Endothelial cell of umbilical vein (primary cell): ENCODE results near the gene PTP4A1. TPM values are rescaled to one million over a fixed set of nuclear protein-coding genes. Genes with fewer than 3 reads are reported as not detected.

Source experiments
- BruUV-seq: library from RNA; stranded (reverse); fragments of 400-500 nt; replicated peaks from 2 replicates; lab custom pipeline; 2021; lab: Mats Ljungman, UMichigan
- CTCF ChIA-PET: fragments of 300-600, 350-600 bp; sonication (Branson Sonifier 250); formaldehyde crosslinking; loops from one replicate; lab custom pipeline; 2021; ENCODE audit warnings: antibody characterized with exemption, inconsistent platforms; lab: Charles Lee
- POLR2A ChIA-PET: fragments of 300-600, 350-600 bp; sonication (Branson Sonifier 250); formaldehyde crosslinking; loops from one replicate; lab custom pipeline; 2021; ENCODE audit warnings: antibody characterized with exemption, inconsistent platforms; lab: Charles Lee
- DNase-seq: peaks from one replicate; pipeline ENCODE4 v3.0.0-alpha.2; 2011; ENCODE audit warnings: low read depth, low spot score
- FAIRE-seq: peaks from 2 replicates; lab custom pipeline; 2011; peaks lifted over from hg19 to GRCh38; lab: Jason Lieb, UNC
- H2AFZ ChIP-seq: 2 replicates; pipeline ENCODE4 v1.6.0; 2012; ENCODE audit warnings: low read depth, low read length, control low read depth, inconsistent platforms
- H3K27ac ChIP-seq: 2 replicates; pipeline ENCODE4 v1.5.1; 2011; ENCODE audit warnings: low read depth, mild to moderate bottlenecking, control low read depth, low read length, moderate library complexity; ENCODE audit not compliant: insufficient read depth
- H3K27me3 ChIP-seq, 2 experiments: 2 replicates each; pipeline versions ENCODE4 v1.6.0 to v1.6.1; 2011; ENCODE audit warnings: low read length in 2 of 2, mixed read lengths in 1 of 2; ENCODE audit not compliant: control insufficient read depth in 2 of 2, insufficient read depth in 2 of 2
- H3K36me3 ChIP-seq, 2 experiments: 2 replicates in 1 of 2; 3 replicates in 1 of 2; pipeline ENCODE4 v1.5.1; 2011; ENCODE audit warnings: low read length in 2 of 2, mild to moderate bottlenecking in 1 of 2, moderate library complexity in 1 of 2; ENCODE audit not compliant: control insufficient read depth in 2 of 2, insufficient read depth in 2 of 2; ENCODE audit errors: extremely low read depth in 1 of 2
- H3K4me1 ChIP-seq: 3 replicates; pipeline ENCODE4 v1.5.1; 2011; ENCODE audit warnings: mild to moderate bottlenecking, low read length; ENCODE audit not compliant: control insufficient read depth, insufficient read depth; ENCODE audit errors: extremely low read depth
- H3K4me2 ChIP-seq: 2 replicates; pipeline ENCODE4 v1.6.1; 2011; ENCODE audit warnings: low read length, control low read depth, mixed read lengths; ENCODE audit not compliant: insufficient read depth
- H3K4me3 ChIP-seq, 3 experiments: fragments of 200-600 bp in 1 of 3; sonication (generic), shearing (Covaris generic) in 1 of 3; replicated peaks in 1 of 3; 2 replicates each; pipeline ENCODE4 v1.5.1; 2011 to 2016; ENCODE audit warnings: control low read depth in 3 of 3, low read length in 3 of 3, mild to moderate bottlenecking in 2 of 3, inconsistent platforms in 1 of 3, low read depth in 1 of 3, moderate library complexity in 1 of 3; ENCODE audit not compliant: insufficient read depth in 1 of 3
- H3K79me2 ChIP-seq: 2 replicates; pipeline ENCODE4 v1.6.0; 2012; ENCODE audit warnings: low read length, inconsistent platforms; ENCODE audit not compliant: control insufficient read depth, insufficient read depth
- H3K9ac ChIP-seq: replicated peaks from 2 replicates; pipeline ENCODE3; 2011; ENCODE audit warnings: low read length, control low read depth; ENCODE audit not compliant: insufficient read depth; ENCODE audit errors: extremely low read depth
- H3K9me1 ChIP-seq: replicated peaks from 3 replicates; pipeline ENCODE4 v1.6.0; 2011; ENCODE audit warnings: mild to moderate bottlenecking, low read length; ENCODE audit not compliant: control insufficient read depth, insufficient read depth; ENCODE audit errors: extremely low read depth
- H3K9me3 ChIP-seq: replicated peaks from 2 replicates; pipeline ENCODE4 v1.5.1; 2012; ENCODE audit warnings: low read length, inconsistent platforms; ENCODE audit not compliant: control insufficient read depth, insufficient read depth
- H4K20me1 ChIP-seq: replicated peaks from 2 replicates; pipeline ENCODE3; 2011; ENCODE audit warnings: mild to moderate bottlenecking, low read length; ENCODE audit not compliant: control insufficient read depth, insufficient read depth; ENCODE audit errors: extremely low read depth
- CTCF ChIP-seq, 2 donors: IDR thresholded peaks; 1 replicate in 1 of 2; 2 replicates in 1 of 2; pipeline ENCODE4 v1.5.1; 2011; ENCODE audit warnings: low read length in 2 of 2, mild to moderate bottlenecking in 2 of 2, moderate library complexity in 2 of 2, control low read depth in 1 of 2, inconsistent platforms in 1 of 2, low read depth in 1 of 2; ENCODE audit not compliant: insufficient read depth in 1 of 2; ENCODE audit errors: extremely low read depth in 1 of 2
- EZH2 ChIP-seq: IDR thresholded peaks from 2 replicates; pipeline ENCODE4 v1.6.1; 2012; ENCODE audit warnings: borderline replicate concordance, low read depth, mild to moderate bottlenecking, moderate library complexity, low read length, inconsistent platforms; ENCODE audit not compliant: severe bottlenecking
- FOS ChIP-seq: IDR thresholded peaks from 2 replicates; pipeline ENCODE4 v1.6.1; 2011; ENCODE audit warnings: mild to moderate bottlenecking, low read length, moderate library complexity, borderline replicate concordance; ENCODE audit not compliant: insufficient read depth
- GATA2 ChIP-seq: IDR thresholded peaks from 2 replicates; pipeline ENCODE4 v1.7.0; 2011; ENCODE audit warnings: low read depth, mild to moderate bottlenecking, moderate library complexity, mixed read lengths, low read length; ENCODE audit not compliant: insufficient read length, insufficient read depth
- JUN ChIP-seq: IDR thresholded peaks from 2 replicates; pipeline ENCODE4 v1.6.1; 2011; ENCODE audit warnings: borderline replicate concordance, low read depth; ENCODE audit not compliant: insufficient read length, insufficient read depth
- MAX ChIP-seq: IDR thresholded peaks from 2 replicates; pipeline ENCODE4 v1.6.1; 2011; ENCODE audit not compliant: insufficient read depth, insufficient read length
- MYC ChIP-seq: IDR thresholded peaks from one replicate; pipeline ENCODE4 v1.6.1; 2011; ENCODE audit warnings: mild to moderate bottlenecking, low read depth, low read length
- POLR2A ChIP-seq: IDR thresholded peaks from 2 replicates; pipeline ENCODE4 v1.6.1; 2012; ENCODE audit warnings: low read depth, mild to moderate bottlenecking, control low read depth, low read length
- POLR2AphosphoS5 ChIP-seq: IDR thresholded peaks from 2 replicates; pipeline ENCODE4 v1.6.1; 2012; ENCODE audit warnings: low read depth, mild to moderate bottlenecking, control low read depth, low read length, moderate library complexity; ENCODE audit not compliant: insufficient read depth
- dilution Hi-C: fragments of 300-500 bp; cut with MboI; formaldehyde crosslinking; loops from one replicate; pipeline ENCODE4 v1.15.0; 2019; ENCODE audit warnings: low sequenced_read_pairs; ENCODE audit not compliant: extremely low pct_ligation_motif_present
- intact Hi-C: fragments of 100-400 bp; cut with micrococcal nuclease; formaldehyde crosslinking; loops from one replicate; pipeline ENCODE4 v1.10.0; 2022
- polyA plus RNA-seq, 4 experiments: library from polyadenylated mRNA; depleted of rRNA in 3 of 4; stranded (reverse) in 3 of 4; unstranded in 1 of 4; fragments of >200 nt; gene quantifications; 2 replicates each; pipeline versions ENCODE4 v1.2.1 to v1.2.3, GENCODE V29; 2011 to 2012; ENCODE audit warnings: missing spikeins in 1 of 4
- total RNA-seq: library from RNA; stranded (reverse); gene quantifications from 2 replicates; pipeline ENCODE4 v1.2.3, GENCODE V29; 2021

PTP4A1 gene
- total and polyA plus RNA-seq, 2 donors (not counting 3 experiments of a cell fraction or from before 2014, with no cell fraction given): 10.8 to 58.4 TPM

- Histone ChIP-seq H3K27me3 (no peaks in the 10 kb centered on the region), H3K36me3 (no peaks in the 10 kb centered on the region), H3K79me2 (no peaks in the 10 kb centered on the region), H3K9me1 (no peaks in the 10 kb centered on the region), H3K4me3 (no peak overlapping the region), H4K20me1 (no peaks in the 10 kb centered on the region), H2AFZ (no peak overlapping the region), H3K9me3 (no peaks in the 10 kb centered on the region), H3K4me2 (no peak overlapping the region), H3K4me1 (no peaks in the 10 kb centered on the region), H3K27ac (no peak overlapping the region), H3K9ac (no peak overlapping the region)
- POLR2A ChIA-PET: interaction anchor here (0.6 kb wide), 1 partner anchor 45 kb away, joined by 3 read pairs; no protein-coding TSS in a partner anchor
- dilution Hi-C loops (no loop called here), intact Hi-C loops (no loop called here)
- TF ChIP-seq CTCF (IDR thresholded peaks at IDR 0.05; ENCODE audit: extremely low read depth in 1 of 2, insufficient read depth in 1 of 2, low read depth in 1 of 2, low read length in 2 of 2) (no peak), EZH2 (no peak), GATA2 (no peak), MAX (no peak), MYC (no peak), JUN (no peak), POLR2A (no peak), POLR2AphosphoS5 (no peak), FOS (no peak)
- DNase-seq (no peak), FAIRE-seq (no peak)
- CTCF ChIA-PET: interaction anchor here (1.8 kb wide), 1 partner anchor 11 kb away, joined by 8 read pairs; no protein-coding TSS in a partner anchor
- no TSS peak for BruUV-seq
Observed at GRCh38 chr6:63609231-63609630, 37.0 kb downstream of the PTP4A1 start.
